ENCODE results near the gene NKAIN4.

Gene NKAIN4

DNA sequence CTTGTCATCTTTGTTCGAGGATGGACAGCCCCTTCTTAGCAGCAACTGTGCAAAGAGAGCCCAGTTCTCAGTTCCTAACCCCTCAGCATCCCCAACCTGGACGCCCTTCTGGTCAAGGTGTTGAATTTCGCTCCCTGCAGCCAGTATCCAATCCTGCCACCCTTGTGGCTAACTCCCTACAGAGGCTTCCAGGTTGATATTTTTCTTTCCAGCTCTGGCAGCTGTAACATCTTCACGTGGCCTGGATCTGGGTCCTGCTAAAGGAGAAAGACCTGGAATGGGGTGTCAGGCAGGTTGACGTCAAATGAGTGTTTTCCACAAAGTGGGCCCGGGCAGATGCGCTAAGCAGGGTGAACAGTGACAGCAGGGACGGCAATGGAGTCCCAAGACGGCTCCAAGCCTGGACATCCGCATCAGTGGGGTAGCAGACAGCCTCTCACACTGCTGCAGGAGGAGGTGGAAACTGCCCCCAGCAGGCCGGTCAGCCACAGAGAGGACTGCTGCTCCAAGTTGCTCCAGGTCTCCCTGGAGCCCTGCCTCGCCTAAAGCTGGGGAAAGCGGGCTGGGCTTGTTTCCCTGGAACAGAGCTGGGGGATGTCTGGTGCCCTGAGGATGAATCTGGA lies 37.3 kb downstream of the NKAIN4 start:
- no peak for DNase-seq

DNA sequence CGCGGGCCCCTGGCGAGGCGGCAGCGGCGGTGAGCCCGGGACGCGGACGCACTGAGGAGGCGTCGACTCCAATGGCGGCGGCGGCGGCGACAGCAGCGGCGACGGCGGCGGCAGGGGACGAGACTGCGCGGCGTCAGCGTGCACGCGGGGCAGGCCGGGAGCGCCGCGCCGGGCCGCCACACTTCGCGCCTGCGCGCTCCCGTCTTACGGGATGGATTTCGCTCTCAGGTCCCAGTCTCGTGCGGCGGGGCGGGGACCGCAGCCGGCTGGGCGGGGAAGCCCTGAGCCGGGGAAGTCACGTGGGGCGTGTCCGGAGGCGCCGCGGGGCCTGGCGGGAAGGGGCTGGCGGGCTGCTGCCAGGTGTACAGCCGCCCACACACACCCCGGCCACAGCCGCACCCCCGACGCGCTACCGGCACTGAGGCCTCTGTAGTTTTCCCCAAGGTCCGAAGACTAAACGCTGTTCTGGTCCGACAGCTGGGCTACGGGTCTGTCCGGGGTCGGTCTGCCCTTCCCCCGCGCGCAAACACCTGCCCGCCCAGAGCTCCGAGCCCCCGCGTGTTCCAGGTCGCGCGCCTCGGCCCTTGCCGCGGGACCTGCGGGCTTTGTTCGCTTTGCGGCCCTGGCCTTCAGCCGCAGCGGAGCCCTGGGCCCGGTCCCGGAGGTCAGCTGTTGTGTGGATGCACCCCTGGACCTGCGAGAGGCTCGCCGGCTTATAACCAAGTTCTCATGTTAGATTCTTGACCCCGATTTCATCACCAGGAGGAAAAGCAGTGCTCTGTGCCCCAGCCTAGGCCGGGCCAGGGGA lies 38.0 kb downstream of the NKAIN4 start, which contains the start of gene YTHDF1:
Gene YTHDF1, minus strand, starts transcription at position 91 of the 808 bp plus-strand sequence. CDS start 239 bp downstream, outside the sequence.
- DNase-seq, result peak; percentile 95 to 97

DNA sequence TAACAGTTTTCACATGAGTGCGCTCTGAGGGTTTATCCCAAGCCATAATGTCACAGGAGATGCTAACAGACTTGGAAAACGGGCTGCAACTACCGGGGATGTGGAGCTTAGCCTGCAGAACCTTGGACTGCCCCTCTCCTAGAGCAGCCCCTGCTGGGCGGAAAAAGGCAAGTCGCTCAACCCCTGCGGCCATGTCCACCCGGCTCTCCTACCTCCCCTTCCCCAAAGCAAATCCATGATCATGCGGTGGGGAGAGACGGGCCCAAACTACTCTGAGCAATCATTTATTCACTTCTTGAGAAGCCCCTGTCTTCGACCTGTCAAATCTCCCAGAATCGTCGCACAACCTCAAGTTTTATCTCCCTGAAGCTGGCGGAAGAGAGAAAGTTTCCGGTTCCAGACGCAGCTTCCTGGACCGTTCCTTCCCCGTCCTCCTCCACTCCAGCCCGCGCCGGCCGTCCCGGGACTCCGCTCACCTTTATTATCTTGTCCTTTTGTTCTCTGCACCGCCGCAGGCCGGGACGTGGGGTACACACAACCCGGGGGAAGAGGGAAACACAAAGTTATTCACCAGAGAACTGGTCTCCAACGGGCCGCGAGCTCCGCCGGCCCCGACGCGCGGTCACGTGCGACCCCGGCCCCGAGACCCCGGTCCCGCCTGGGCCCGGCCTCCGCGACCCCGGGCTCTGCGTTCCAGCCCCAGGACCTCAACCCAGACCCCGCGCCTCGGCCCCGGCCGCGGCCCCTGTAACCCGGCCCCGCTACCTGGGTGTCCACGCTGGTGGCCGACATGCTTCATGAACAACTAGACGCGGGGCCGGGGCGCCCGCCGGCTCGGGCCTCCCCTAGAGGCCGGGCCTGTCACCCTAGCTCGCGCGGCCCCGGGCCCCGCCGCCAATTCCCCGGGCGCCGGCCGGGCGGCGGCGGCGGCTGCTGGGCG lies 38.9 kb downstream of the NKAIN4 start:
- DNase-seq, result peak; percentile 26 to 36

DNA sequence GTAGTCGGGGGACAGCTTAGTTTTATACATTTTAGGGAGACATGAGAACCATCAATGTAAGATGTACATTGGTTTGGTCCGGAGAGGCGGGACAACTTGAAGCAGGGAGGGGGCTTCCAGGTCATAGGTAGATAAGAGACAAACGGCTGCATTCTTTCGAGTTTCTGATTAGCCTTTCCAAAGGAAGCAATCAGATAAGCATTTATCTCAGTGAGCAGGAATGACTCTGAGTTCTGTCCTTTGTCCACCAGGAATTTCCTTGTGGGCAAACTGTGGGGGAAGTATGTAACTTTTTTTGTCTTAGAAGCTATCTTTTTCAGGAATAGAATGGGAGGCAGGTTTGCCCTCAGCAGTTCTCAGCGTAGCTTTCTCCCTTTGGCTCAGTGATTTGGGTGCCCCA lies 39.7 kb downstream of the NKAIN4 start:
- DNase-seq, result no peak

DNA sequence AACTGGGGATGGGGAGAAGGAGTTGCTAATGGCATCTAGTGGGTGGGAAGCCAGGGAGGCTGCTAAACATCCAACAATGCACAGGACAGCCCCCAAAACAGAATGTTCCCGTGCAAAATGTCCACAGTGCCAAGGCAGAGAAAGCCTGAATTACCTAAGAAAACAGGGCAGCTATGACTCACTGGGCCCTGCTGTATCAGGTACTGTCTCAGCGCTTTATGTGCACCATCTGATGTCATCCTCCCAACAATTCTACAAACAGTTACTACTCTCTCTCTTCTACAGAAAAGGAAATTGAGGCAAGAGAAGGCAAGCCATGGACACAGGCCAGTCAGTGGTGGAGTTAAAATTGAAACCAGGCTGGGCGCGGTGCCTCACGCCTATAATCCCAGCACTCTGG lies 41.5 kb downstream of the NKAIN4 start:
- DNase-seq, result no peak

DNA sequence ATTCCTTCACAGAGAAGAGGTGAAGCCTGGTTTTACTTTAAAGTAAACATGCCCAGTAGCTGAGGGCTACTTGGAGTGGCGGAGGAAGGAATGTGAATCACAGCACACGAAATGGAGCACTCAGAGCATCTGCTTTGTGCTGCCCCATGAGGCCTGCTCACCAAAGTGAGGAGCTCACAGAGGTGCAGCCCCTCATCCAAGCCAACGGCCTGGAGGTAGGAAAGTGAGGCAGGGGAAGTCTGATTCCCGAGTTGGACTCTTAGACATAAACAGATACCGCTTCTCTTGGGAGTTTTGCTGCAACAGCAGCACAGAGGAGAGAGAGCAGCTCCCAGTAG lies 41.9 kb downstream of the NKAIN4 start:
- DNase-seq, result no peak

DNA sequence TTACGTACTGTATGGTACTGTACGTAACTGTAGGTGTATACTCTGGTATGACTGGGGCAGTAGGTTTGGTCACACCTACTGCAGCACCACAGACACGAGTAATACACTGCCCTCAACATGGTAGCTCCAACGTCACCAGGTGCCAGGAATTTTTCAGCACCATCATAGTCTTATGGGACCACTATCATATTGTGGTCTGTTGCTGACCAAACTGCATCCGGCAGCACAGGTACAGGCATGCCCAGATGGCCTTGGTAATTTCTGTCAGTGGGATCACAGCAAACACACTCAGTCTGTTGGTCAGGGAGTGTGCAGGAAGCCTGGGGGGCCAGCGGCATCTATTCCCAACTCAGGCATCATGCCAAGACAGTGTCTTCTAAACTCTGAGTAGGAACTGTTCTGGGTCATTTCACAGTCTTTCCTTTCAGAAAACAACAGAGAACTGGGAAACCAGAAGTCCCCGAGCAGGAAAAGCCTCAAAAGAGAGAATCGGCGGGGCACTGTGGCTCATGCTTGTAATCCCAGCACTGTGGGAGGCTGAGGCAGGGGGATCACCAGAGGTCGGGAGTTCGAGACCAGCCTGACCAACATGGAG lies 44.2 kb downstream of the NKAIN4 start:
- DNase-seq, result no peak

DNA sequence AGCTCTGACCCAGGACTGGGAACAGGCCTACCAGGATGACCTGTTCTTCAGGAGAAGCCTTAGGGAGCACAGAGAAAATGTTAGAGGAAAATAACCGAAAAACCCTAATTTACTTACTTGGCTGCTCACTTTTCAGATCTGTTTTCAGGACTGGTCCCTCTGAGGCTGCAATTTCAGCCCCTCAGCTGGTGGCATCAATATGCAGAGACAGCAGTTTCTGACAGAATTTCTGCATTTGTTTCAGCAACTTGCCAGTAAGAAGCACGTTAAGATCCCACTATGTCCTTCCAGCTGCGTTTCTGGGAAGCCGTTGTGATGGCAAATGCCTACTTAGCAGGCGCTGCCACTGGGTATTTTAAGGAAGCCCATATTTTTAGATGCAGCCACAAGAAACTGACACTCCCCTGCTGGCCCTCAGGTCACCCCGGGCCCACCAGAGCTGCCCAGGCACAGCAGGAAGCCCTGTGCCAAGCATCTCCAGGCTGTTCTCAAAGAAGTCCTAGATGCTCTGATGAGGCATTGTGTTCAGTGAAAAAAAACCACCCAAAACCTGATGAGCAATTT lies 45.8 kb downstream of the NKAIN4 start:
- no peak for DNase-seq

DNA sequence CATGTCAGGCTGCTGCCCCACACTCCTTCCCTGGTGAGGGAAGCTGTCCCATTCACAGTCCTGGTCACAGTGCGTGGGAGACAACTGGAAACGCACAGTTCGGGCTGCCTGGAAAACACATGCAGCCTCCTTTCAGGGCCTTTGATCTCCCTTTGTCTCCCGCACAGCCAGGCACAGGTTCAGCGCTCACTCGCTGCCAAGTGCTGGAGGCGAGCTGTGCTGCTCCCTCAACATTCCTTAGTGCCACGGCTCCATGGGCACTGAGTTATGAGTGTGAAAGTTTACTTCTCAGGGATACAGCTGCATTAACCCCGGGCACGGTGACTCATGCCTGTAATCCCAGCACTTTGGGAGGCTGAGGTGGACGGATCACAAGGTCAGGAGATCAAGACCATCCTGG lies 47.4 kb downstream of the NKAIN4 start:
- no peak for DNase-seq

DNA sequence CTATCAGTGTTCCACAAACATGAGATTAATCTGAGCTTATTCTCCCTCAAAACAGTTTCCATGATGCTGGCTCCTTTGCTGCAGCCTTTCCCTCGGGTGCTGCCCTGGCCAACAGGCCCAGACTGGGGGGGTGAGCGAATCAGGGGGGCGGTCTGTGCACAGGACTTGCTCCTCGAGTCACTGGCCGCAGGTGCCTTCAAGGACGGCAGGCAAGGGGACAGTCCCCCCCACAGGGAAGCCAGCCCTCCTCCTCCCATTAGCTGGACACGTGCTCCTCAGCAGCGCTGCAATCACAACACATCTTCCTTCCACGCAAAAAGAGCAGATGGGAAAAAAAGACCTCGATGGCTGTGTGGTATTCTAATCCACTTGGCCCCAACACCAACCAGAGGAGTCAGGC lies 48.4 kb downstream of the NKAIN4 start:
- no peak for DNase-seq

DNA sequence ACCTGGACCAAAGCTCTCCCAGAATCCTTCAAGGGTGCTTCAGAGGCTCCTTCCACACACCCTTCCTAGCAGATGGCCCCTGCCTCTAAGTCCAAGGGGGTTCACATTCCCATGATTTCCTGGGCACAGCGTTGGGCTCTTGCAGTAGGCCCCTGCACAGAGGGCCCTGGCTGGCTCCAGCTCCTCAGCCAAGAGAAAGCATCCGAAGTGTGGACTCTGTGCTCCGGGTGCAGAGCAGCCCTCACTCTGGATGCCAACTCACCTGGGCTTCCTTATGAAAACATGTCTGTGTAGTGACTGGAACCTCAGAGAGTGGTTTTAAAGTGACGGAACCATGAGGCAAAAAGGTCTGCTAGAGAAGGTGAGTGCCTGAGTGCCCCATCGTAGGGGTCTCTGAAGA lies 49.9 kb downstream of the NKAIN4 start:
- DNase-seq, result no peak

DNA sequence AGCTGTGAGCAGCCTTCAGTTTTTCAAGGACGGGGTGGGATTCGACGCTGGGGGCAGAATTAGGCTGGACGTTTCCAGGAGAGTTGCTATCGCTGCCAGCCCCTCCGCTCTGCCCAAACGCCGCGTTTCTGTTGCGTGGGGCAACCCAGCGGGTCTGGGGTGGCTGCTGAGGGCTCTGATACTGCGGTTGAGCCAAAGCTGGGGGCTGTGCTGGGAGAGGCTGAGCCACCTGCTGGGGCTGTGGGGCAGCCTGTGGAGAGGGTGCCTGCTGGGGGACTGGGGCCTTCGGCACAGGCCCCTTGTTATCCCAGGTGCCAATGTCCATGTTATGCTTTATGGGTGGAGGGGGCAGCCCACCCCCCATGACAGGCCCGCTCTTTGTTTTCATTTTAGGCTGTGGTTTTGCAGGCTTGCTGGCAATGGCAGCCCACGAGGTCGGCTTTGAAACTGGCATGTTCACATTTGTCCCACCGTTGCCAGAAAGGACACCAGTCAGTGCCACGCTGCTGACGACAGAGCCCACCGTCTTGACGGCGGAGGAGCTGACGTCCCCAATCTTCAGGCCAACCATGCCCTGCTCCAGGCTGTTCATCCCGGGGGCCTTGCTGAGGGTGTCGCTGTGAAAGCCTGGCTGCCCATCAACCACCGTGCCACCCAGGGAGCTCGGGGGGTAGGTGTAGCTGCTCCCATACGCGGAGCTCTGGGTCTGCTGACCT lies 51.3 kb downstream of the NKAIN4 start:
- DNase-seq, result no peak

DNA sequence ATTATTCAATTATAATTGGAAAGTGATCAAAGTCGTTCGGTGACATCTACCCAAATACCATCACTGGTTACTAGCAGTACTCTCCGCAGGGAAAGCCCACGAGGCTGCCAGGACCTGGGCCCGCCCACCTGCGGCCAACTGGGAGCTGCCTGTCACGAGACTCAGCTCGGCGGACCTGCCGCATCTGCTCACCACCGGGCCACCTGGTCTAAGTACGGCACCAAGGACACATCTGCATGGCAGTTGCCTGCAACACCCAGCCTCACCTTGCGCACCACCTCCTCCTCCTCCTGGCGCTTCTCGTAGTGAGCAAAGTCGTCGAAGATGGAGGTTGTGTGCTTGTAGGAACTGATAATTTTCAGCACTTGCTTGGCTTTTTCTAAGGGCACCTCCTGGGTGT lies 52.2 kb downstream of the NKAIN4 start:
- no peak for DNase-seq

DNA sequence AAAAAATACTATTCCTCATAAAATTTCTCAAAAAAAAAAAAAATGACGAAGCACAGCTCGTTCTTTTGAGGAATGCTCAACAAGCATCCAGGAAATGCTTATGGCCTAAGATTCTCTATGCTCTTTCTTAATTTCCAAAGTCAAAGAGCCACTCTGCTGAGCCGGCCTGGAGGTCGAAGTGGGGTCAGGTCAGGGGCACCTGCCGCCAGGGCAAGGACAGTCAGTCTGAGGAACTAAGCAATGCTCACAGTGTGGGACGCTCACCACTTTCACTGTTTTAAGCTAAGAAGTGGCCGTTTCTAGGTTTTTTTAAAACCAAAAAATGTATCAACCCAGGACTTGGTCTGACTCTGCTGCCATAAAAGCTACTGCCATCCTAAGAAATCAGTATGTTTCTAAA lies 55.7 kb downstream of the NKAIN4 start:
- DNase-seq, result no peak

DNA sequence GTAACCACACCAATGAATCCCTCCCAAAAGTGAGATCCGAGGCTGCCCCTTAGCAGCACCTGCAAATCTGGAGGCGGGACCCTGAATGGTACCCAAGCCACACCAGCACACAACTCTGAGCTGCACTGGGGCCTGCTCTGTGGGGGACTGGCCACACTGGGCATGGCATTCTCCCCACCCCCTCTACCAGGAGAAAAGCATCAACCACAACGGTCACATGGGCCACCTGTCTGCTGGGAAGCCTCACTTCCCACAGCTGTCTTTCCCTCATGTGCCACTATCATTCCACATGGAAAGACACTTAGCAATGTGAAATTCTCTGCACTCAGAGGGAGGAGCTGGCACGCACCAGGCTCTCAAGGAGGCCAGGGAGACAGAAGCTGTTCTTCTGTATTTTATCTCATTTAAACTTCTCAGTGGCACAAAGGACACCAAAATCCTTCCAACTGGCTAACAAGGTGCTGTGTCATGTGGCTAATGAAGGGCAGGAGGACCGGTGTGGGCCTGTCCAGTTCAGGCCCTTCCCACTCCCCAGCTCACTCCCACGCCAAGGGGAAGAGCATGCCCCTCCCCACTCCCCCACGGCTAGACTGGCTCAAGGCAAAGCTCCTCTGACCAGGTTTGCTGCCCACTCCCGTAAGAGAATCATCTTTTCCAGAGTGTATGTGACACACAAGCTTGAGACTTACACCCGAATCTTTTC lies 57.3 kb downstream of the NKAIN4 start:
- no peak for DNase-seq

DNA sequence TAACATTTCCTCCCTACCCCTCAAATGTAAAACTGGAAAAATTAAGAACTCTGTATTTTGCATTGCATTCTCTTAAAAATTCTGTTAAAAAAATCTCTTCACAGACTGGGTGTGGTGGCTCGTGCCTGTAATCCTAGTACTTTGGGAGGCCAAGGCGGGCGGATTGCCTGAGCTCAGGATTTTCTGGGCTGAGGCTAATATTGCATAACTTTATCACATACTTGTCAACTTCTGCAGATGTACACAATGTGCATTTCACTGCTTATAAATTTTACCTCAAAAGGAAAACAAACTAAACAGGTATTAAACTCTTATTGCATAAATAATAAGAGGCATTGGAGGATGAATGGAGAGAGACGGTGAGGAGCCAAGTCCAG lies 59.5 kb downstream of the NKAIN4 start:
- no peak for DNase-seq

DNA sequence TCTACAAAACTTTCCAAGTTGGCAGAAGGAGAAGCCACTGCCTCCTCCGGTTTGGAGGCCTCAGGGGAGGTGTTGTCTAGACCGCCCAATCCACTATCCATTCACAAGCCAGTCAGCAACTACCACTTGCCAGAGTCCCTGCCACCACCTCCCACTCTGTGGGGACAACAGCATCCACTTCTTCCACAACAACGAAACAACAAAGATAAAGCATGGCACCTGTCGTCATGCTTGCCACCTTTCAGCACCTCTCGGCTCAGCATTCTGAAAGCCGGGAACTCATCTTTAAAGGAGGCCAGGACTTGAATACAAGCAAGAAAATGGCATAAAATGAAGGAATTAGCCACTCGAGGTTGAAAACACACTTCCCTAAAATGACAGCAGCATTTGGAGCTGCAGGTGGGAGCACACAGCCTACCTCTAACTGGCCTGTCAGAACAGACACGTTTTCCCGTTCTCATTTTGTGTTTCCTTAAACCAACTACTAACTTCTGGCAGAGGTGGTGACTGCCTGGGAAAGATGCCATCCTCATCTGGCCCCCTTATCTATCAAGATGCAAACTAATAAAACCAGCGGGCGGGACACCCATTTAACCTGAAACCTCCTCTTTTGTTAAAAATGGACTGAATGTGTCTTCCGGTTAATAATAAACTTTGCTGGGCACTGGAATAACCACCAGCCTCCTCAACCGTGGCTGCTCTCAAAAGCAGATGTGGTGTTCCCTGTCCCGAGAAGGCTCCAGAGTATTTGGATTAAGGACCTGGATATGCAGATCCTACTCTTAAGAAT lies 60.1 kb downstream of the NKAIN4 start:
- DNase-seq, result no peak

DNA sequence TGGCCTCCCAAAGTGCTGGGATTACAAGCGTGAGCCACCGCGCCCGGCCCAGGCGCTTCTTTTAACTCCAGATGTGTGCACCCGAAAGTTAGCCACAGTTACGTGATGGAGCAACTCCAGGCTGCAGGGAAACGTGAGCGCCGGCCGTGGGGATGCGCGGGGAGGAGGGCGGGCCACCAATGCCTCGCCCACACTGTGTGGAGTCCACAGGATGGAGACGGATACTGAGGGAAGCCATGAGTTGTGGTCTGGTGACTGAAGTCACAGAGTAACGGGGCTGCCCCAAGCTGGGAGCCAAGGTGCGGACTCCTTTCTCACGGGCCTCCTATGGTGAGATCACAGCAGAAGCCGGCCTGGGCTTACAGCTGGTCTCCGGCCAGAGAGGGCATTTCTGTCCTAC lies 61.5 kb downstream of the NKAIN4 start:
- DNase-seq, result no peak

DNA sequence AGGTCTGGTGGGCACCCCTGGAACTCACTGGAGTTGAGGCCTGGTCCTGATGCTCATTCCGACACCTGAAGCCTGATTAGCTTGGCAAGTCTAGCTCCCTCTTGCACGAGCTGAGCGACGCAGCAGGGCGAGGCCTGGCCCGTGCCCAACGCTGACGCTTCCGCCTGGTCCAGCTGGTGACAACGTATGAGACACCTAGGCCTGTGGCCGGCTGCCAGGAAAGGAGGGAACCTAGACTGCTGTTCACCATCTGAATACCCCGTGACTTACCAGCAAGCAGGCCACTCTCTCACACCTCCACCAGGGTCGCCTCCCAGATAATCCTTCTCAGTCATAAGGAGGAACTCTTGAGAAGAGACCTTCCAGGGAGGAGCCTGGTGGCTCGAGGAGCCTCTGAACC lies 62.9 kb downstream of the NKAIN4 start:
- no peak for DNase-seq

DNA sequence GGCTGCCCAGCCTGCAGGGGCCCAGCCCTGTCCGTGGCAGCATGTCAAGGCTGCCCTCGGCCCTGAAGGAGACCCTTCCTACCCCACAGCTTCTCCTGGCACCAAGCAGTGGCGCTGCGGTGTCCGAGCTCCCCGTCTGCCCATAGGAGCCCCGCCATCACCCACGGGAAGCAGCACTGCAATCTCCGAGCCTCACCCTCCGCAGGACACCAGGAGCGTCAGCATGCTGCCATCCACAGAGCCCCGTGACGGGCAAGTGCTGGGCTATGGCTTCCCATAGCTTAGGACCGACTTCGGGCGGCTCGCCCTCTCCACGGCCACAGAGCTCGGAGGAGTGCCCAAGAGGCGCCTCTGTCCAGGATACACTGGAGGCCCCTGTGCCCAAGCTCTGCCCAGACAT lies 63.4 kb downstream of the NKAIN4 start:
- no peak for DNase-seq

All from stimulated activated CD4-positive, alpha-beta T cell treated with anti-CD3 and anti-CD28 coated beads, Interleukin-2, amount 100 ng/mL, for 24 hours (primary cell).